ENCODE data around the gene MYO7A.

DNA sequence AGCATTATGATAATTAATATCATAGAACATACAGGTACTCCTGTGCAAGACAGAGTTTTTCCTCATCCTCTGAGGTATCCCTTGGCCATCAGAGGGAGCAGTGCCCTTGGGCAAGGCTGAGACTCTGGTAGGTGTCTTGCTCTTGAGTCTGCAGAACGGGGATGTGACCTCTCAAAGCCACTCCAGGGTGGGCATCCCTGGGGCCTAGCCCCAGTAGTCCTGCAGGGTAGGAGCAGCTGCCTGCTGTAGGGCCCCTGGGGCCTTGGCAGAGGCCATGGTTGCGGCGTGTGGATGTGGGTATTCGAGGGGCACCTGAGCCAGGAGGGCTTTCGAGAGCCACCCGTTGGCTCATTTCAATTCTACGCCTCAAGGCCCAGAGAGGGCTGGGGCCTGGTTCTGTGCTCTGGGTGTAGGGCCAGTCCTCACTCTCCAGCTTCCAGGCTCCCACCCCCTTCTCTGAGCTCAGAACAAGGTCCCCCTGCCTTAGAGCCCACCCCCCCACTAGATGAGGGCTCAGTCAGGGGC lies 33.1 kb upstream of the MYO7A start:
- TF ChIP-seq, protein P1, sequence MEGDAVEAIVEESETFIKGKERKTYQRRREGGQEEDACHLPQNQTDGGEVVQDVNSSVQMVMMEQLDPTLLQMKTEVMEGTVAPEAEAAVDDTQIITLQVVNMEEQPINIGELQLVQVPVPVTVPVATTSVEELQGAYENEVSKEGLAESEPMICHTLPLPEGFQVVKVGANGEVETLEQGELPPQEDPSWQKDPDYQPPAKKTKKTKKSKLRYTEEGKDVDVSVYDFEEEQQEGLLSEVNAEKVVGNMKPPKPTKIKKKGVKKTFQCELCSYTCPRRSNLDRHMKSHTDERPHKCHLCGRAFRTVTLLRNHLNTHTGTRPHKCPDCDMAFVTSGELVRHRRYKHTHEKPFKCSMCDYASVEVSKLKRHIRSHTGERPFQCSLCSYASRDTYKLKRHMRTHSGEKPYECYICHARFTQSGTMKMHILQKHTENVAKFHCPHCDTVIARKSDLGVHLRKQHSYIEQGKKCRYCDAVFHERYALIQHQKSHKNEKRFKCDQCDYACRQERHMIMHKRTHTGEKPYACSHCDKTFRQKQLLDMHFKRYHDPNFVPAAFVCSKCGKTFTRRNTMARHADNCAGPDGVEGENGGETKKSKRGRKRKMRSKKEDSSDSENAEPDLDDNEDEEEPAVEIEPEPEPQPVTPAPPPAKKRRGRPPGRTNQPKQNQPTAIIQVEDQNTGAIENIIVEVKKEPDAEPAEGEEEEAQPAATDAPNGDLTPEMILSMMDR (conservative IDR thresholded peaks at IDR 0.05; ENCODE audit: low read length): no peak
- TF ChIP-seq EZH2phosphoT487 (IDR thresholded peaks at IDR 0.05; ENCODE audit: borderline replicate concordance): no peak

Data from Loucy (cell line).